ENCODE data around the gene FURIN. TPM values are rescaled to one million over a fixed set of nuclear protein-coding genes. Genes with fewer than 3 reads are reported as not detected.
"Not testable (repeated sequence)": the region's sequence is repeated elsewhere in the genome, so short reads cannot be mapped to it uniquely, and the experiment has no call there.

FURIN gene
- total RNA-seq, 1 donor from 2014 or later, result 45.0 TPM

DNA sequence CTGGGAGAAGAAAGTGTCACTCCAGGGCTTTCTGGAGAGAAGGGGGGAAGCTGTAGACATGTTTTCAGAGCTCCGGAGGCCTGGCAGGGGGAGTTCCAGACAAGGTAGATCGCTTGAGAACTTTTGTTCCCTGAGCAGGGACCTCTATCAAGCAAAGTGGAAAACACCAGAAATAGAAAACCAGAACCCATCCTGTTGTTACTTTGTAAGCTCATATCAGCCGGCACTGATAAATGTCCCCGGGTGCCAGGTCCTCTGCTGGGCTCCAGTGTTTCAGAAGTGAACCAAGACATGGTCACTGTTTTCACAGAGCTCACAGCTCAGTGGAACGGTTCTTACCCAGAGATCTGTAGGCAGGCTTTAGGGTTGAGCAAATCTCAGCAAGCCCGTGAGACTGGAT, 50.4 kb downstream of the FURIN start:
- ATAC-seq (ENCODE audit: poor library complexity) (peak; percentile 44), DNase-seq (peak; percentile 57)
- intact Hi-C loops (cut with DNase I), result no loop called here

DNA sequence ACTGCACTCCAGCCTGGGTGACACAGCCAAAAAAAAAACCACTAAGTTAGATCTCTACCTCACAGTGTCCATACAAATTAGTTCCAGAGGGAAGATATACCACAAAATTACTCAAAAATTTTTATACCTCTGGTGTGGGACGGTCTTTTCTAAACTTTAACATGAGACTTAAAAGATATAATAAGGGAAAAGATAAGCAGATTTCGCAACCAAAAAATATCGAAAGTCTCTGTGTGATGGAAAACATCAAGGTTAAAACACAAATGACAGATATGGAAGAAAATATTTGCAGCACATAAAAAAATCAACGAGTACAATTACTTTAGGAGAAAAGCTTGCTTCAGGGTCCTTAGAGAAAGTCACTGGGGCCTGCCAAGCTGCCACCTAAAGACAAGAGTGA, 53.5 kb downstream of the FURIN start:
- intact Hi-C loops (cut with DNase I), result no loop called here
- DNase-seq (no peak), ATAC-seq (ENCODE audit: poor library complexity) (no peak)

DNA sequence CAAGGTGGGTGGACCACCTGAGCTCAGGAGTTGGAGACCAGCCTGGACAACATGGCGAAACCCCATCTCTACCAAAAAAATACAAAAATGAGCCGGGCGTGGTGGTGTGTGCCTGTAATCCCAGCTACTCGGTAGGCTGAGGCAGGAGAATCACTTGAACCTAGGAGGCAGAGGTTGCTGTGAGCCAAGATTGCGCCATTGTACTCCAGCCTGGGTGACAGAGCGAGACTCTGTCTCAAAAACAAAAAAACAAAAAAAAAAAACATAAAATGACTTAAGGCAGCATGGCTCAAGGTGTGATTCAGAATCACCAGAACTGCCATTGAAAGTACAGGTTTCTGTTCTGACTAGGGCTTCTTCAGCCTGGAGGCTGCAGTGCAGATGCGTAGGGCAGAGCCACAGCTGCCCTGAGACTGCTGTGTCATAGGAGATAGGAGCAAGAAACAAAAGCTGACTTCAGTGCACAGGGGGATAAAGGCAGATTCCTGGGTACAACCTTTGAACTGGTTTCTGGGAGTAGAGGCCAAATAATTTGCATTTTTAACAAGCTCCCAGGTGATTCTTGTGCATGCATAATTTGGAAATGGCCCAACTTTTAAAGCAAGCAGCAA, 54.4 kb downstream of the FURIN start:
- intact Hi-C loops (cut with DNase I); ATAC-seq (ENCODE audit: poor library complexity); DNase-seq: not testable (repeated sequence)

DNA sequence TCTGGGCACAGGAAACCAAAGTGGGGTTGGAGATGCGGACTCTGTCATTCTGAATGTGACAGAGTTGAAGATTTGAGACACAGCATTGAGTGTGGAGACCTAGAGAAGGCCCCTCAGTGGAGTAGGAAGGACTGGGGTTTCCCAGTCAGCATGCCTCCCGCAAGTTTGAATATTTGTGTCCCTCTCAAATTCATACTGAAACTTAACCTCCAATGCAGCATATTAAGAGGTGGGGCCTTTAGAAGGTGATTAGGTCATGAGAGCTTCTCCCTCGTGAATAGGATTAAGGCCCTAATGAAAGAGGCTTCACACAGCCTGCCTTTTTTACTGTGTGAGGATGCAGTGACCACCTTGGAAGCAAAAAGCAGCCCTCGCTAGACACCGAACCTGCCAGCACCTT, 56.0 kb downstream of the FURIN start:
- no peak for ATAC-seq (ENCODE audit: poor library complexity)
- intact Hi-C loops (cut with DNase I), result no loop called here
- no peak for DNase-seq

DNA sequence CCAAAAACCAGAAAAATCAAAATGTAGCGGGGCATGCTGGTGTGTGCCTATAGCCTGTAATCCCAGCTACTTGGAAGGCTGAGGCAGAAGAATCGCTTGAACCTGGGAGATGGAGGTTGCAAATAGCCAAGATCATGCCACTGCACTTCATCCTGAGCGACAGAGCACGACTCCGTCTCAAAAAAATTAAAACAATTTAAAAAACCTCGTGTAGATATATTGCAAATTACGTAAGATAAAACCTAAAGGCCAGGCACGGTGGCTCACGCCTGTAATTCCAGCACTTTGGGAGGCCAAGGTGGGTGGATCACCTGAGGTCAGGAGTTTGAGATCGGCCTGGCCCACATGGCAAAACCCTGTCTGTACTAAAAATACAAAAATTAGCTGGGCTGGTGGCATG, 58.4 kb downstream of the FURIN start:
- DNase-seq; intact Hi-C loops (cut with DNase I); ATAC-seq (ENCODE audit: poor library complexity): not testable (repeated sequence)

DNA sequence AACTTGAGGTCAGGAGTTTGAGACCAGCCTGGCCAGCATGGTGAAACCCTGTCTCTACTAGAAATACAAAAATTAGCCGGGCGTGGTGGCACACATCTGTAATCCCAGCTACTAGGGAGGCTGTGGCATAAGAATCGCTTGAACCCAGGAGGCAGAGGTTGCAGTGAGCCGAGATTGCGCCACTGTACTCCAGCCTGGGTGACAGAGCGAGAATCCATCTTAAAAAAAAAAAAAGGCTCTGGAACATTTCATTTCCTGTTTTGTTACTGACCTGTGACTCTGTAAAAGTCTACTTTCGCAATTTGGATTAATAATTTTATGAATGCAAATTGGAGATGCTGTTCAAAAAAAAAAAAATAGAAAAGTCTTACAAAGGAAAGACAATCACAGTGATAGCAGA, 59.7 kb downstream of the FURIN start:
- DNase-seq; ATAC-seq (ENCODE audit: poor library complexity); intact Hi-C loops (cut with DNase I): not testable (repeated sequence)

DNA sequence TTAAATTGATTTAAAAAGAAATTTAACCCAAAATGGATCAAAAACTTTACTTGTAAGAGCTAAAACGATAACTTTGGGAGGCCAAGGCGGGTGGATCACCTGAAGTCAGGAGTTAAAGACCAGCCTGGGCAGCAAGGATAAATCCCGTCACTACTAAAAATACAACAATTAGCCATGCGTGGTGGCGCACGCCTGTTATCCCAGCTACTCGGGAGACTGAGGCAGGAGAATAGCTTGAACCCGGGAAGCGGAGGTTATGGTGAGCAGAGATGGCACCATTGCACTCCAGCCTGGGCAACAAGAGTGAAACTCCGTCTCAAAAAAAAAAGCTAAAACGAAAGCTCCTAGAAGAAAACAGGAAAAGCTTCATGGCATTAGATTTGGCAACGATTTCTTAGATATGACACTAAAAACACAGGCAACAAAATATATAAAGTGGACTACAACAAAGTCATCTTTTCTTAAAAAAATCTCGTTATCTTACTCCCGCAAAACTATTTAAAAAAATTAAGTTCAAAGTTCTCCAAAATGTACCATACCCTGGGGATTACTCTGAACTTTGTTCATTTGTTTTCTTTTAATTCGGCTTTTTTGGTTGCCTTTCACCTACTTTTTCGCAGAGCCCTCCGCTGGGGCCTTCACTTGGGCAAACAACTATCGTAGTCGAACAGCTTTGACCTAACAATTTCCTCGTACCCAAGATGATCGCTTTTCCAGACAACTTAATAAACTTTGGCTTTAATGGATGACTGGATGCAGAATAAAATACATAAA, 61.0 kb downstream of the FURIN start:
- ATAC-seq (ENCODE audit: poor library complexity), result no peak
- intact Hi-C loops (cut with DNase I), result no loop called here
- DNase-seq, result no peak

DNA sequence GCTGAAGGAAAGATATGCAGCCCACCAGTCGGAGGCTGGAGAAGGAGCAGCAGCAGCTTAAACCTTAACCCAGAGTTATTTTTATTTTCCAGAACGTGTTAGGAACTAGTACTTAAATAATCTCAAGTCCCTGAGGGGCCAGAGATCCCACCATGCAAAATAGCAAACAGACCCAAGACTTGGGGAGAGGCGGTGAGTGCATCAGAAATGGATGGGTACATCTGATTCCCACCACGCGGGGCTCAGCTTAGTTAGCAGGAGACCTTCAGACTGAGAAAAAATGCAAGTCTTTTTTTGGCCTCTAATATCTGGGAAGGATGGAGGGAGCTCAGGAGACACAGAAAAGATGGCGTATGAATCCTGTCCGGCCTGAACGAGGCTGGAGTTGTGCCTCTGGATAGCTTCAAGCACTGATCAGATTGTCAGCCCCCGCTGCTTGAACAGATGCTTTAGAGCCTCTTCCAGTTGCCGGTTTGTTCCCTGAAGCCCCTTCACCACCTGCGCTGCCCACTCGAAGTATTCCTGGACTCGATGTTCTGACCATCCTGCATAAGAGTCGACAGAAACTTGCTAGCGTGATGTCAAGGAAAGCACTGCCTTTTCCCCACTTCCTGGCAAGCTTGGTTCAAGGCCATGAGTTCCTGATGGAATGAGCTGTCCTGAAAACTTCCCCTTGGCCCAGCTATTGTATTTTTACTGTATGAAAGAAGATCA, 62.6 kb downstream of the FURIN start:
- ATAC-seq (ENCODE audit: poor library complexity) (no peak), DNase-seq (no peak)
- intact Hi-C loops (cut with DNase I), result no loop called here

DNA sequence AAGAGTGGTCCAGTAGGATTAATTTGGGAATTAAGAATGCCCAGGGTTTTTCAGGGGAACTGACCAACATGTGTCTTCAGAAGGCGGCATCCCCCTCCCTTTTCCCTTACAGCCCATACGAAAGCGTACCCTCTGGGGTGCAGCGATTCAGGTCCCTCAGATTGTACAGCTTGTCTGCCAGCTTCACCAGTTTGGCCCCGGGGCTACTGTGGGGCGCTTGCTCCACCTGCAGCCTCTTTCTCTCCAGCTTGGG, 63.1 kb downstream of the FURIN start:
- no peak for DNase-seq
- intact Hi-C loops (cut with DNase I), result no loop called here
- no peak for ATAC-seq (ENCODE audit: poor library complexity)

DNA sequence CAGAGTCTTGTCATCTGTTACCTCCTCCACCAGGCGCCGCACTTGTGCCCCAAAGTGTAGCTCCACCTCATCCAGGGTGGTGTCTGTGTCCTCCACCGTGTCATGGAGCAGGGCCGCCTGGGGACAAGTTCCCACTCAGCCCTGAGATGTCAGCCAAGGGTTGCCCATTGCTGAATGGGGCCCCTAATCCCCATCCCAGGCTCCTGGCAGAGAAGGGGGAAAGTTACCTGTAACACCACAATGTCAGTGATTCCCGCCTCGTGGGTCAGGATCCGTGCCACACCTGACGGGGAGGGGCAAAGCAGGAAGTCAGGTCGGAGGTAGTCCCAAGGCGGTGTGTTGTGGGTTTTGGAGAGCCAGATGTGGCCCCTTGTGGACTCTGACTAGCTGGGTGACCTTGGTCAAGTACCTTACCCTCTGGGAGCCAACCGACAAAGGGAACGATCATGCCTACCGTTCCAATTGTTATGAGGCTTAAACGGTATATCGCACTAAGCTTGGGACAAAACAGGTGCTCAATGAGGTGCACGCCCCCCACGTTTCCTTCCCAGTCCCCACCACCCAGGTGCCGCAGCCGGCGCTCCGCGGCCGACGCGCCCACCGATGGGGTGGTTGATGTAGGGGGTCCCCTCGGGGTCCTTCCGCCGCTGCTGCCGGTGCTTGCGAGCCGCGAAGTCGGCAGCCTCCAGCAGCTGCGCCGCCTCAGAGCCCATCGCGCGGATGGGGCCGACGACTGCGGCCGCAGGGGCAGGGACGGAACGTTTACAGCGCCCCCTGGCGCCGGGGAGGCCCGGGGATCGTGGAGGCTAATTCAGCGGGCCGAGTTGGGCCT, 63.7 kb downstream of the FURIN start, which contains the start of gene HDDC3:
HDDC3 (minus strand) TSS at position 722 of the 832 bp plus-strand sequence; CDS start at position 713, 9 bp downstream.
- intact Hi-C loops (cut with DNase I), result loop anchor here (2.0 kb wide), 1 partner anchor 29 kb away; the partner anchor contains the start of gene MAN2A2
- DNase-seq (peak; percentile 95), ATAC-seq (ENCODE audit: poor library complexity) (peak; percentile 69)

DNA sequence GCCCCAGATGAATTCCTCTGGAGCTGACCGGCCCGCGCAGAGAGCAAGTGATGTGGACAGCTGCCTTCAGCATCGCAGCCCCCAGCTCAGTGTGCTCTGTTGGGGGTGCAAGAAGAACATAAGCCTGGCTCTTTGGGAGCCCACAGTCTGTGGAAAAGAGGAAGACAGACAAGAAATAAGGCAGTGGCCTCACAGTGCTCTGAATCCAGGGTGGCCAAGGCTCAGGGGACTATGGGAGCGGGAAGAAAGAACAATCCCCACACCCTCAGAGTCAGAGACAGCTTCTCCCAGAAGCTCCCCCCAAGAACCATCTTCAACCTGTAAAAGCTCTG, 64.2 kb downstream of the FURIN start:
- intact Hi-C loops (cut with DNase I), result loop anchor here (2.0 kb wide), 1 partner anchor 30 kb away; the partner anchor contains the start of gene MAN2A2
- DNase-seq (no peak), ATAC-seq (ENCODE audit: poor library complexity) (no peak)

Other genes starting within 250 kb of the FURIN start
- gene BLM, start 151.2 kb upstream of the FURIN start, total RNA-seq, result 37.0 TPM
- 17.1 TPM for gene FES, start 15.9 kb downstream of the FURIN start, total RNA-seq
- gene MAN2A2, start 34.7 kb downstream of the FURIN start, total RNA-seq, result 130 TPM
- gene HDDC3, start 64.0 kb downstream of the FURIN start, total RNA-seq, result 15.5 TPM
- 26.5 TPM for gene UNC45A, start 66.7 kb downstream of the FURIN start, total RNA-seq
- 9.3 TPM for gene RCCD1, start 86.3 kb downstream of the FURIN start, total RNA-seq
- gene PRC1, start 125.9 kb downstream of the FURIN start, total RNA-seq, result 3.7 TPM
- 4.4 TPM for gene VPS33B, start 154.0 kb downstream of the FURIN start, total RNA-seq
- gene SV2B, start 231.7 kb downstream of the FURIN start, total RNA-seq, result 4.1 TPM

Data from Right ventricle myocardium superior (tissue), 1 donor.